Neural cell (in vitro differentiated cells): ENCODE measurements around the gene GNE. TPM values are rescaled to one million over a fixed set of nuclear protein-coding genes. Genes with fewer than 3 reads are reported as not detected.
"Not testable (repeated sequence)": the region's sequence is repeated elsewhere in the genome, so short reads cannot be mapped to it uniquely, and the experiment has no call there.

Experiments
- H2AFZ ChIP-seq: fragments of 200-600, 300-800 bp; sonication (generic), shearing (Covaris generic); 2 replicates; pipeline ENCODE4 v1.6.0; 2014; ENCODE audit warnings: low read depth, mild to moderate bottlenecking, antibody characterized with exemption, low read length, moderate library complexity
- H3F3A ChIP-seq: fragments of 200-600 bp; shearing (Covaris generic); 2 replicates; pipeline ENCODE4 v1.6.1; 2016; ENCODE audit warnings: mild to moderate bottlenecking, moderate library complexity, mixed read lengths, antibody characterized with exemption, low read length; ENCODE audit not compliant: insufficient read depth, poor library complexity, severe bottlenecking
- H3K27ac ChIP-seq: fragments of 200-600, 300-800 bp; sonication (generic), shearing (Covaris generic); 2 replicates; pipeline ENCODE4 v1.5.1; 2014; ENCODE audit warnings: mild to moderate bottlenecking, low read length, moderate library complexity
- H3K27me3 ChIP-seq: fragments of 300-800, 200-600 bp; sonication (generic), shearing (Covaris generic); 2 replicates; pipeline ENCODE4 v1.6.0; 2014; ENCODE audit warnings: mild to moderate bottlenecking, low read depth, low read length, moderate library complexity; ENCODE audit not compliant: insufficient read depth
- H3K36me3 ChIP-seq: fragments of 300-800, 200-600 bp; sonication (generic), shearing (Covaris generic); 2 replicates; pipeline ENCODE4 v1.5.1; 2014; ENCODE audit warnings: mild to moderate bottlenecking, antibody characterized with exemption, low read length, moderate library complexity; ENCODE audit not compliant: insufficient read depth
- H3K4me2 ChIP-seq: fragments of 300-800, 200-600 bp; sonication (generic), shearing (Covaris generic); 2 replicates; pipeline ENCODE4 v1.6.0; 2014; ENCODE audit warnings: mild to moderate bottlenecking, low read length
- H3K4me3 ChIP-seq: fragments of 300-800, 200-600 bp; sonication (generic), shearing (Covaris generic); 2 replicates; pipeline ENCODE4 v1.5.1; 2014; ENCODE audit warnings: mild to moderate bottlenecking, low read length, moderate library complexity
- H3K79me2 ChIP-seq: fragments of 200-600 bp; shearing (Covaris generic); replicated peaks from 2 replicates; pipeline ENCODE4 v1.6.0; 2014; ENCODE audit warnings: mild to moderate bottlenecking, low read length, moderate library complexity; ENCODE audit not compliant: insufficient read depth
- H3K9ac ChIP-seq: fragments of 300-800, 200-600 bp; sonication (generic), shearing (Covaris generic); 2 replicates; pipeline ENCODE4 v1.6.1; 2016; ENCODE audit warnings: mild to moderate bottlenecking, low read length, mixed read lengths
- H3K9me2 ChIP-seq: fragments of 200-600 bp; shearing (Covaris generic); 2 replicates; pipeline ENCODE4 v1.6.1; 2016; ENCODE audit warnings: mild to moderate bottlenecking, low read length, mixed read lengths; ENCODE audit not compliant: insufficient read depth
- H3K9me3 ChIP-seq: fragments of 200-600, 300-800 bp; sonication (generic), shearing (Covaris generic); 2 replicates; pipeline ENCODE4 v1.6.1; 2016; ENCODE audit warnings: mild to moderate bottlenecking, mixed run types, low read length, moderate library complexity, mixed read lengths
- H4K20me1 ChIP-seq: fragments of 200-600 bp; shearing (Covaris generic); 2 replicates; pipeline ENCODE4 v1.6.1; 2016; ENCODE audit warnings: mild to moderate bottlenecking, mixed run types; ENCODE audit not compliant: insufficient read depth
- CTCF ChIP-seq: fragments of 450-650 bp; IDR thresholded peaks from 2 replicates; pipeline ENCODE4 v1.5.1; 2014; ENCODE audit warnings: antibody characterized with exemption, mild to moderate bottlenecking, moderate library complexity; ENCODE audit not compliant: poor library complexity, severe bottlenecking
- EP300 ChIP-seq: fragments of 450-650 bp; conservative IDR thresholded peaks from 2 replicates; pipeline ENCODE4 v1.6.1; 2014; ENCODE audit warnings: antibody characterized with exemption, mild to moderate bottlenecking, moderate library complexity; ENCODE audit not compliant: poor library complexity, severe bottlenecking
- EZH2 ChIP-seq: fragments of 200-600, 300-800 bp; shearing (Covaris generic), sonication (generic); IDR thresholded peaks from 2 replicates; pipeline ENCODE4 v1.6.1; 2014; ENCODE audit warnings: antibody characterized with exemption, low read length, borderline replicate concordance, mild to moderate bottlenecking; ENCODE audit not compliant: insufficient read depth, poor library complexity, severe bottlenecking
- MXI1 ChIP-seq: fragments of 450-650 bp; conservative IDR thresholded peaks from 2 replicates; pipeline ENCODE4 v1.6.1; 2014; ENCODE audit warnings: antibody characterized with exemption, mild to moderate bottlenecking; ENCODE audit not compliant: poor library complexity, severe bottlenecking
- RAD21 ChIP-seq: fragments of 450-650 bp; conservative IDR thresholded peaks from 2 replicates; pipeline ENCODE4 v1.6.1; 2014; ENCODE audit warnings: antibody characterized with exemption, mild to moderate bottlenecking, moderate library complexity
- SMC3 ChIP-seq: fragments of 450-650 bp; conservative IDR thresholded peaks from 2 replicates; pipeline ENCODE4 v1.6.1; 2014; ENCODE audit warnings: antibody characterized with exemption, mild to moderate bottlenecking, moderate library complexity; ENCODE audit not compliant: poor library complexity
- TAF1 ChIP-seq: IDR thresholded peaks from 2 replicates; pipeline ENCODE4 v1.6.1; 2012; ENCODE audit warnings: low read depth
- polyA plus RNA-seq: library from polyadenylated mRNA; depleted of rRNA; stranded (reverse); fragments of >200 nt; gene quantifications from 2 replicates; pipeline ENCODE4 v1.2.3, GENCODE V29; 2014

GNE gene
- polyA plus RNA-seq, 1 donor from 2014 or later = 22.7 TPM

- no peak overlapping the region for H3K9ac ChIP-seq
- H3K36me3 ChIP-seq = no peaks in the 10 kb centered on the region
- H3F3A ChIP-seq = no peaks in the 10 kb centered on the region
- no peaks in the 10 kb centered on the region for H4K20me1 ChIP-seq
- no peaks in the 10 kb centered on the region for H3K9me2 ChIP-seq
- peaks cover 11% of the 10 kb centered on the region for H3K79me2 ChIP-seq
- TF ChIP-seq MXI1 = no peak
- TF ChIP-seq CTCF = no peak
- no peak for TF ChIP-seq EP300
- no peak for TF ChIP-seq SMC3
- no peak overlapping the region for H2AFZ ChIP-seq
- H3K4me3 ChIP-seq = no peak overlapping the region
- H3K27me3 ChIP-seq = no peaks in the 10 kb centered on the region
- H3K4me2 ChIP-seq = no peak overlapping the region
- no peak overlapping the region for H3K27ac ChIP-seq
- no peaks in the 10 kb centered on the region for H3K9me3 ChIP-seq
Observed at GRCh38 chr9:36249189-36249588, 9.1 kb downstream of the GNE start.

GRCh38 chr9:36248061-36248460 lies 10.2 kb downstream of the GNE start:
- H3K9me3 ChIP-seq, H2AFZ ChIP-seq, H3K27me3 ChIP-seq, H3K9me2 ChIP-seq, H3K36me3 ChIP-seq, H3K9ac ChIP-seq, H4K20me1 ChIP-seq, H3K4me2 ChIP-seq, H3F3A ChIP-seq, H3K27ac ChIP-seq, H3K4me3 ChIP-seq: not testable (repeated sequence)
- TF ChIP-seq RAD21 (peak; percentile 42), CTCF (peak; percentile 45)
- H3K79me2 ChIP-seq = peaks cover 11% of the 10 kb centered on the region

GRCh38 chr9:36247356-36247755 lies 10.9 kb downstream of the GNE start:
- Histone ChIP-seq H3K36me3 (no peaks in the 10 kb centered on the region), H4K20me1 (no peaks in the 10 kb centered on the region), H3K27me3 (no peaks in the 10 kb centered on the region), H2AFZ (no peak overlapping the region), H3F3A (no peaks in the 10 kb centered on the region), H3K9ac (no peak overlapping the region), H3K79me2 (peaks cover 7% of the 10 kb centered on the region), H3K9me3 (no peaks in the 10 kb centered on the region), H3K9me2 (no peaks in the 10 kb centered on the region), H3K27ac (no peak overlapping the region), H3K4me2 (no peak overlapping the region), H3K4me3 (no peak overlapping the region)
- TF ChIP-seq TAF1 (no peak), EZH2 (no peak), EP300 (no peak), RAD21 (no peak), SMC3 (no peak), CTCF (no peak)
